Skeletal muscle tissue (tissue), 4 donors: ENCODE measurements around the gene DEFB113. TPM values are rescaled to one million over a fixed set of nuclear protein-coding genes. Genes with fewer than 3 reads are reported as not detected.

Experiments used
- H3K27ac ChIP-seq: one replicate; pipeline ENCODE4 v1.7.0; 2013; ENCODE audit warnings: mild to moderate bottlenecking, low read depth, low read length, inconsistent platforms
- H3K27me3 ChIP-seq, 3 donors: one replicate each; pipeline ENCODE4 v1.7.0; 2013; ENCODE audit warnings: low read length in 3 of 3; ENCODE audit not compliant: control insufficient read depth in 3 of 3, insufficient read depth in 3 of 3
- H3K36me3 ChIP-seq, 3 donors: one replicate each; pipeline ENCODE4 v1.7.0; 2013; ENCODE audit warnings: low read length in 3 of 3; ENCODE audit not compliant: control insufficient read depth in 3 of 3, insufficient read depth in 3 of 3
- H3K4me1 ChIP-seq, 3 donors: one replicate each; pipeline ENCODE4 v1.7.0; 2013; ENCODE audit warnings: low read length in 3 of 3, mild to moderate bottlenecking in 3 of 3; ENCODE audit not compliant: control insufficient read depth in 3 of 3, insufficient read depth in 3 of 3
- H3K4me3 ChIP-seq, 3 donors: one replicate each; pipeline ENCODE4 v1.7.0; 2013; ENCODE audit warnings: low read length in 3 of 3
- H3K9ac ChIP-seq, 3 donors: one replicate each; pipeline ENCODE4 v1.7.0; 2013; ENCODE audit warnings: low read length in 3 of 3, mild to moderate bottlenecking in 3 of 3, moderate library complexity in 2 of 3, low read depth in 1 of 3
- H3K9me3 ChIP-seq, 3 donors: one replicate each; pipeline ENCODE4 v1.7.0; 2013; ENCODE audit warnings: low read length in 3 of 3; ENCODE audit not compliant: control insufficient read depth in 3 of 3
- total RNA-seq: library from RNA; depleted of rRNA; stranded (reverse); fragments of >200 nt; gene quantifications from one replicate; pipeline ENCODE4 v1.2.3, GENCODE V29; 2014
- donor health status: Osteomylitis.

The DEFB113 gene
- total RNA-seq: not detected

- Histone ChIP-seq H3K4me3 (no peak within 1 kb of the TSS), H3K27ac (no peak within 1 kb of the TSS), H3K27me3 (no peaks in the 10 kb centered on the region), H3K4me1 (no peaks in the 10 kb centered on the region), H3K9ac (no peak within 1 kb of the TSS), H3K36me3 (no peaks in the 10 kb centered on the region), H3K9me3 (no peaks in the 10 kb centered on the region)
Measured at GRCh38 chr6:49969605-49970004, at the start of gene DEFB113. Gene DEFB113 (minus strand): TSS chr6:49969625. CDS start chr6:49969625, 0 bp downstream.

- H3K4me3 ChIP-seq: no peak overlapping the region
- H3K9ac ChIP-seq: no peak overlapping the region
- H3K4me1 ChIP-seq: no peaks in the 10 kb centered on the region
- no peaks in the 10 kb centered on the region for H3K36me3 ChIP-seq
- H3K9me3 ChIP-seq: no peaks in the 10 kb centered on the region
- H3K27me3 ChIP-seq: no peaks in the 10 kb centered on the region
- H3K27ac ChIP-seq: no peak overlapping the region
Measured at GRCh38 chr6:50007819-50008218, 38.4 kb upstream of the DEFB113 start.

GRCh38 chr6:50003139-50003538, 33.7 kb upstream of the DEFB113 start:
- Histone ChIP-seq H3K9ac (no peak overlapping the region), H3K27me3 (no peaks in the 10 kb centered on the region), H3K36me3 (no peaks in the 10 kb centered on the region), H3K4me3 (no peak overlapping the region), H3K27ac (no peak overlapping the region), H3K9me3 (no peaks in the 10 kb centered on the region), H3K4me1 (no peaks in the 10 kb centered on the region)

GRCh38 chr6:49995278-49995677, 25.9 kb upstream of the DEFB113 start:
- Histone ChIP-seq H3K9ac (no peak overlapping the region), H3K9me3 (no peaks in the 10 kb centered on the region), H3K4me1 (no peaks in the 10 kb centered on the region), H3K27ac (no peak overlapping the region), H3K27me3 (no peaks in the 10 kb centered on the region), H3K4me3 (no peak overlapping the region), H3K36me3 (no peaks in the 10 kb centered on the region)

- Histone ChIP-seq H3K4me1 (no peaks in the 10 kb centered on the region), H3K9me3 (no peaks in the 10 kb centered on the region), H3K27me3 (no peaks in the 10 kb centered on the region), H3K9ac (no peak overlapping the region), H3K27ac (no peak overlapping the region), H3K4me3 (no peak overlapping the region), H3K36me3 (no peaks in the 10 kb centered on the region)
Measured at GRCh38 chr6:49988900-49989299, 19.5 kb upstream of the DEFB113 start.

GRCh38 chr6:49987749-49988148, 18.3 kb upstream of the DEFB113 start:
- Histone ChIP-seq H3K9ac (no peak overlapping the region), H3K4me1 (no peaks in the 10 kb centered on the region), H3K4me3 (no peak overlapping the region), H3K27ac (no peak overlapping the region), H3K27me3 (no peaks in the 10 kb centered on the region), H3K36me3 (no peaks in the 10 kb centered on the region), H3K9me3 (no peaks in the 10 kb centered on the region)

GRCh38 chr6:49986551-49986950, 17.1 kb upstream of the DEFB113 start:
- Histone ChIP-seq H3K4me3 (no peak overlapping the region), H3K9ac (no peak overlapping the region), H3K9me3 (peaks cover 0 to 3% (median 0%) of the 10 kb centered on the region in 3 donors), H3K27me3 (no peaks in the 10 kb centered on the region), H3K4me1 (no peaks in the 10 kb centered on the region), H3K27ac (no peak overlapping the region), H3K36me3 (no peaks in the 10 kb centered on the region)

GRCh38 chr6:49982046-49982445, 12.6 kb upstream of the DEFB113 start:
- no peak overlapping the region for H3K27ac ChIP-seq
- no peak overlapping the region for H3K9ac ChIP-seq
- H3K36me3 ChIP-seq: no peaks in the 10 kb centered on the region
- no peaks in the 10 kb centered on the region for H3K27me3 ChIP-seq
- no peaks in the 10 kb centered on the region for H3K4me1 ChIP-seq
- H3K4me3 ChIP-seq: no peak overlapping the region
- peaks cover 0 to 3% (median 0%) of the 10 kb centered on the region in 3 donors for H3K9me3 ChIP-seq

- no peak overlapping the region for H3K4me3 ChIP-seq
- H3K36me3 ChIP-seq: no peaks in the 10 kb centered on the region
- H3K27ac ChIP-seq: no peak overlapping the region
- H3K9ac ChIP-seq: no peak overlapping the region
- H3K27me3 ChIP-seq: no peaks in the 10 kb centered on the region
- no peaks in the 10 kb centered on the region for H3K4me1 ChIP-seq
- H3K9me3 ChIP-seq: peaks cover 0 to 3% (median 0%) of the 10 kb centered on the region in 3 donors
Measured at GRCh38 chr6:49980898-49981297, 11.5 kb upstream of the DEFB113 start.

GRCh38 chr6:49979584-49979983, 10.2 kb upstream of the DEFB113 start:
- H3K27ac ChIP-seq: no peak overlapping the region
- H3K4me1 ChIP-seq: no peaks in the 10 kb centered on the region
- no peak overlapping the region for H3K9ac ChIP-seq
- H3K4me3 ChIP-seq: no peak overlapping the region
- H3K27me3 ChIP-seq: no peaks in the 10 kb centered on the region
- H3K9me3 ChIP-seq: peaks cover 0 to 3% (median 0%) of the 10 kb centered on the region in 3 donors
- no peaks in the 10 kb centered on the region for H3K36me3 ChIP-seq
